ENCODE results near the gene MED10. TPM values are rescaled to one million over a fixed set of nuclear protein-coding genes. Genes with fewer than 3 reads are reported as not detected.

Gene MED10
- polyA plus RNA-seq, 1 donor from 2014 or later, result 37.9 TPM

DNA sequence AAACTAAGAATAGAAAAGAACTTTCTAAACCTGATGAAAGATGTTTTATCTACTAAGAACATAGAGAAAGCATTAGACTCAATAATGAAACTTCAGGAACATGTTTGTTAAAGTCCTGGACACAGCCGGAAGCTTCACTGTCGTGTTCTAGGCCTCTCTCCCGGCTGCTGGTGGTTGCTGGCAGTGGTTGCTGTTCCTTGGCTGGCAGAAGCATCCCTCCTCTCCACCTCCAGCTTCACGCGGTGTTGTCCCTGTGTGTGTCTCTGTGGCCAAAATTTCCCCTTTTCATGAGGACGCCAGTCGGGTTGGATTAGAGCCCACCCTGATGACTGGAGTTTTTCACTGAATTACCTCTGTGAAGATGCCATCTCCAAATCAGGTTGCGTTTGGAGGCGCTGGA is 6.5 kb upstream of the MED10 start:
- no peak for TF ChIP-seq POLR2AphosphoS5 (IDR thresholded peaks at IDR 0.05)
- TF ChIP-seq TAF1 (IDR thresholded peaks at IDR 0.05; ENCODE audit: low read depth), result no peak
- no peak for TF ChIP-seq EP300 (conservative IDR thresholded peaks at IDR 0.05; ENCODE audit: poor library complexity, severe bottlenecking)
- TF ChIP-seq MXI1 (conservative IDR thresholded peaks at IDR 0.05; ENCODE audit: poor library complexity, severe bottlenecking), result no peak
- TF ChIP-seq RAD21 (conservative IDR thresholded peaks at IDR 0.05), result no peak
- TF ChIP-seq, protein P1, sequence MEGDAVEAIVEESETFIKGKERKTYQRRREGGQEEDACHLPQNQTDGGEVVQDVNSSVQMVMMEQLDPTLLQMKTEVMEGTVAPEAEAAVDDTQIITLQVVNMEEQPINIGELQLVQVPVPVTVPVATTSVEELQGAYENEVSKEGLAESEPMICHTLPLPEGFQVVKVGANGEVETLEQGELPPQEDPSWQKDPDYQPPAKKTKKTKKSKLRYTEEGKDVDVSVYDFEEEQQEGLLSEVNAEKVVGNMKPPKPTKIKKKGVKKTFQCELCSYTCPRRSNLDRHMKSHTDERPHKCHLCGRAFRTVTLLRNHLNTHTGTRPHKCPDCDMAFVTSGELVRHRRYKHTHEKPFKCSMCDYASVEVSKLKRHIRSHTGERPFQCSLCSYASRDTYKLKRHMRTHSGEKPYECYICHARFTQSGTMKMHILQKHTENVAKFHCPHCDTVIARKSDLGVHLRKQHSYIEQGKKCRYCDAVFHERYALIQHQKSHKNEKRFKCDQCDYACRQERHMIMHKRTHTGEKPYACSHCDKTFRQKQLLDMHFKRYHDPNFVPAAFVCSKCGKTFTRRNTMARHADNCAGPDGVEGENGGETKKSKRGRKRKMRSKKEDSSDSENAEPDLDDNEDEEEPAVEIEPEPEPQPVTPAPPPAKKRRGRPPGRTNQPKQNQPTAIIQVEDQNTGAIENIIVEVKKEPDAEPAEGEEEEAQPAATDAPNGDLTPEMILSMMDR (IDR thresholded peaks at IDR 0.05; ENCODE audit: poor library complexity, severe bottlenecking), result no peak
- no peak for TF ChIP-seq EZH2 (IDR thresholded peaks at IDR 0.05; ENCODE audit: borderline replicate concordance, insufficient read depth, low read length, poor library complexity, severe bottlenecking)
- TF ChIP-seq, protein P2, sequence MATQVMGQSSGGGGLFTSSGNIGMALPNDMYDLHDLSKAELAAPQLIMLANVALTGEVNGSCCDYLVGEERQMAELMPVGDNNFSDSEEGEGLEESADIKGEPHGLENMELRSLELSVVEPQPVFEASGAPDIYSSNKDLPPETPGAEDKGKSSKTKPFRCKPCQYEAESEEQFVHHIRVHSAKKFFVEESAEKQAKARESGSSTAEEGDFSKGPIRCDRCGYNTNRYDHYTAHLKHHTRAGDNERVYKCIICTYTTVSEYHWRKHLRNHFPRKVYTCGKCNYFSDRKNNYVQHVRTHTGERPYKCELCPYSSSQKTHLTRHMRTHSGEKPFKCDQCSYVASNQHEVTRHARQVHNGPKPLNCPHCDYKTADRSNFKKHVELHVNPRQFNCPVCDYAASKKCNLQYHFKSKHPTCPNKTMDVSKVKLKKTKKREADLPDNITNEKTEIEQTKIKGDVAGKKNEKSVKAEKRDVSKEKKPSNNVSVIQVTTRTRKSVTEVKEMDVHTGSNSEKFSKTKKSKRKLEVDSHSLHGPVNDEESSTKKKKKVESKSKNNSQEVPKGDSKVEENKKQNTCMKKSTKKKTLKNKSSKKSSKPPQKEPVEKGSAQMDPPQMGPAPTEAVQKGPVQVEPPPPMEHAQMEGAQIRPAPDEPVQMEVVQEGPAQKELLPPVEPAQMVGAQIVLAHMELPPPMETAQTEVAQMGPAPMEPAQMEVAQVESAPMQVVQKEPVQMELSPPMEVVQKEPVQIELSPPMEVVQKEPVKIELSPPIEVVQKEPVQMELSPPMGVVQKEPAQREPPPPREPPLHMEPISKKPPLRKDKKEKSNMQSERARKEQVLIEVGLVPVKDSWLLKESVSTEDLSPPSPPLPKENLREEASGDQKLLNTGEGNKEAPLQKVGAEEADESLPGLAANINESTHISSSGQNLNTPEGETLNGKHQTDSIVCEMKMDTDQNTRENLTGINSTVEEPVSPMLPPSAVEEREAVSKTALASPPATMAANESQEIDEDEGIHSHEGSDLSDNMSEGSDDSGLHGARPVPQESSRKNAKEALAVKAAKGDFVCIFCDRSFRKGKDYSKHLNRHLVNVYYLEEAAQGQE (IDR thresholded peaks at IDR 0.05; ENCODE audit: borderline replicate concordance), result no peak
- no peak for TF ChIP-seq SMC3 (conservative IDR thresholded peaks at IDR 0.05; ENCODE audit: poor library complexity)

DNA sequence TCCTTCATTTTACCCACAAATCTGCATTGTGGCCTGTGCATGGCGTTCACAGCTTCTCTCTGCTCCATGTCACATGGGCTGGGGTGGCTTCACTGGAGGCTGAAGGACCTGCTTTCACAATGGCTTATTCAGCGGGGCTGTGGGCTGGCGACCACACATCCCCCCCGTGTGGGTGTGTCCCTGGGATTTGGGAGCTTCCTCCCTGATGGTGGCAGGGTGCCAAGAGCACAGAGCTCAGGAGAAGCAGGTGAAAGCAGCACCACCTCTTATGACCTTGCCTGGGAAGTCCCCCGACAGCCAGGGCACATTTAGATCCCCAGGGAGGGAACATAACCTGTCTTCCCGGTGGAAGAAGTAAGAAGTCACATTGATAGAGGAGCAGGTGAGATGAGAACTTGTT is 5.0 kb upstream of the MED10 start:
- no peaks in the 10 kb centered on the region for H3K9me3 ChIP-seq (ENCODE audit: low read length)
- H3K4me3 ChIP-seq (ENCODE audit: low read length), result no peak overlapping the region
- H3K4me2 ChIP-seq (ENCODE audit: low read length), result no peak overlapping the region
- H3K27ac ChIP-seq (ENCODE audit: low read length), result no peak overlapping the region
- no peaks in the 10 kb centered on the region for H3K9me2 ChIP-seq (ENCODE audit: insufficient read depth, low read length)
- no peak for TF ChIP-seq EZH2 (IDR thresholded peaks at IDR 0.05; ENCODE audit: borderline replicate concordance, insufficient read depth, low read length, poor library complexity, severe bottlenecking)
- TF ChIP-seq EP300 (conservative IDR thresholded peaks at IDR 0.05; ENCODE audit: poor library complexity, severe bottlenecking), result no peak
- TF ChIP-seq RAD21 (conservative IDR thresholded peaks at IDR 0.05), result no peak
- TF ChIP-seq, protein P1 (IDR thresholded peaks at IDR 0.05; ENCODE audit: poor library complexity, severe bottlenecking), result no peak
- TF ChIP-seq MXI1 (conservative IDR thresholded peaks at IDR 0.05; ENCODE audit: poor library complexity, severe bottlenecking), result no peak
- no peak for TF ChIP-seq POLR2AphosphoS5 (IDR thresholded peaks at IDR 0.05)
- TF ChIP-seq, protein P2 (IDR thresholded peaks at IDR 0.05; ENCODE audit: borderline replicate concordance), result no peak
- no peak for TF ChIP-seq TAF1 (IDR thresholded peaks at IDR 0.05; ENCODE audit: low read depth)
- TF ChIP-seq SMC3 (conservative IDR thresholded peaks at IDR 0.05; ENCODE audit: poor library complexity), result no peak
- H4K20me1 ChIP-seq (ENCODE audit: insufficient read depth), result no peaks in the 10 kb centered on the region
- H3K27me3 ChIP-seq (ENCODE audit: insufficient read depth, low read depth, low read length), result no peaks in the 10 kb centered on the region
- peaks cover under 1% of the 10 kb centered on the region for H3K79me2 ChIP-seq (replicated peaks; ENCODE audit: insufficient read depth, low read length)
- H3K9ac ChIP-seq (ENCODE audit: low read length), result no peak overlapping the region
- H2AFZ ChIP-seq (ENCODE audit: low read depth, low read length), result no peak overlapping the region
- no peaks in the 10 kb centered on the region for H3F3A ChIP-seq (ENCODE audit: insufficient read depth, low read length, poor library complexity, severe bottlenecking)
- no peaks in the 10 kb centered on the region for H3K36me3 ChIP-seq (ENCODE audit: insufficient read depth, low read length)

More for the DNA sequence above, 6.5 kb upstream of the MED10 start:
- Histone ChIP-seq H3K36me3 (ENCODE audit: insufficient read depth, low read length) (no peaks in the 10 kb centered on the region), H3K79me2 (replicated peaks; ENCODE audit: insufficient read depth, low read length) (no peaks in the 10 kb centered on the region), H3K9ac (ENCODE audit: low read length) (no peak overlapping the region), H3K9me2 (ENCODE audit: insufficient read depth, low read length) (no peaks in the 10 kb centered on the region), H3K4me2 (ENCODE audit: low read length) (no peak overlapping the region), H3K27ac (ENCODE audit: low read length) (no peak overlapping the region), H3K4me3 (ENCODE audit: low read length) (no peak overlapping the region), H2AFZ (ENCODE audit: low read depth, low read length) (no peak overlapping the region), H3F3A (ENCODE audit: insufficient read depth, low read length, poor library complexity, severe bottlenecking) (no peaks in the 10 kb centered on the region), H3K27me3 (ENCODE audit: insufficient read depth, low read depth, low read length) (no peaks in the 10 kb centered on the region), H4K20me1 (ENCODE audit: insufficient read depth) (no peaks in the 10 kb centered on the region), H3K9me3 (ENCODE audit: low read length) (no peaks in the 10 kb centered on the region)
